MCF 10A (cell line): Measurements from ENCODE around the gene AFDN. TPM values are rescaled to one million over a fixed set of nuclear protein-coding genes. Genes with fewer than 3 reads are reported as not detected.

Source experiments
- BruUV-seq: library from RNA; stranded (reverse); fragments of 400-500 nt; replicated peaks from 2 replicates; lab custom pipeline; 2021; lab: Mats Ljungman, UMichigan
- CTCF ChIA-PET: fragments of 300-600 bp; sonication (Branson Sonifier 250); formaldehyde crosslinking; extraction: SDS; loops from one replicate; lab custom pipeline; 2021; ENCODE audit warnings: antibody characterized with exemption, inconsistent platforms; lab: Yijun Ruan, JAX
- POLR2A ChIA-PET: fragments of 300-600, 350-650 bp; sonication (Branson Sonifier 250); formaldehyde crosslinking; extraction: SDS; loops from one replicate; lab custom pipeline; 2020; ENCODE audit warnings: antibody characterized with exemption, inconsistent platforms; lab: Yijun Ruan, JAX
- DNase-seq: peaks from one replicate; pipeline ENCODE4 v3.0.0-alpha.2; 2018; ENCODE audit not compliant: unreplicated experiment
- H3K27ac Mint-ChIP-seq: one replicate; pipeline ENCODE4 v1.8.0; 2022; ENCODE audit warnings: mild to moderate bottlenecking, low read depth, mixed read lengths; ENCODE audit not compliant: unreplicated experiment
- H3K27me3 Mint-ChIP-seq: one replicate; pipeline ENCODE4 v1.8.0; 2022; ENCODE audit warnings: mixed read lengths; ENCODE audit not compliant: insufficient read depth, unreplicated experiment
- H3K36me3 Mint-ChIP-seq: one replicate; pipeline ENCODE4 v1.8.0; 2022; ENCODE audit warnings: mild to moderate bottlenecking, moderate library complexity, mixed read lengths; ENCODE audit not compliant: insufficient read depth, unreplicated experiment
- H3K4me1 Mint-ChIP-seq: one replicate; pipeline ENCODE4 v1.8.0; 2022; ENCODE audit warnings: mixed read lengths; ENCODE audit not compliant: insufficient read depth, unreplicated experiment
- H3K4me3 Mint-ChIP-seq: one replicate; pipeline ENCODE4 v1.8.0; 2022; ENCODE audit warnings: mild to moderate bottlenecking, moderate library complexity, mixed read lengths; ENCODE audit not compliant: unreplicated experiment
- H3K9me3 Mint-ChIP-seq: one replicate; pipeline ENCODE4 v1.8.0; 2022; ENCODE audit warnings: mixed read lengths; ENCODE audit not compliant: unreplicated experiment
- CTCF ChIP-seq: fragments of 200-600 bp; IDR thresholded peaks from one replicate; pipeline ENCODE4 v1.8.0; 2022; ENCODE audit warnings: antibody characterized with exemption, mild to moderate bottlenecking; ENCODE audit not compliant: unreplicated experiment
- intact Hi-C: fragments of 100-400 bp; cut with micrococcal nuclease; formaldehyde crosslinking; loops from 2 replicates; pipeline ENCODE4 v1.14.1; 2022
- total RNA-seq: library from RNA; stranded (reverse); gene quantifications from 2 replicates; pipeline ENCODE4 v1.2.3, GENCODE V29; 2022

The AFDN gene
- total RNA-seq, 1 experiment from 2014 or later: 115 TPM

- no TSS peak for BruUV-seq
- intact Hi-C loops: no loop called here
- no peaks in the 10 kb centered on the region for H3K36me3 Mint-ChIP-seq
- H3K9me3 Mint-ChIP-seq: no peaks in the 10 kb centered on the region
- no peaks in the 10 kb centered on the region for H3K4me1 Mint-ChIP-seq
- ChIA-PET CTCF (no interaction called here), POLR2A (no interaction called here)
- peaks cover 61% of the 10 kb centered on the region for H3K27me3 Mint-ChIP-seq
- H3K4me3 Mint-ChIP-seq: no peak overlapping the region
- no peak for TF ChIP-seq CTCF
- H3K27ac Mint-ChIP-seq: no peak overlapping the region
- no peak for DNase-seq
Observed at GRCh38 chr6:167800549-167800948, 26.2 kb upstream of the AFDN start.

- intact Hi-C loops: no loop called here
- CTCF ChIA-PET: no interaction called here
- Mint-ChIP-seq H3K9me3 (no peaks in the 10 kb centered on the region), H3K27ac (no peak overlapping the region), H3K4me1 (no peaks in the 10 kb centered on the region), H3K36me3 (no peaks in the 10 kb centered on the region), H3K4me3 (no peak overlapping the region), H3K27me3 (peaks cover 55% of the 10 kb centered on the region)
- POLR2A ChIA-PET: no interaction called here
- no peak for TF ChIP-seq CTCF
- BruUV-seq: no TSS peak
- DNase-seq: no peak
Observed at GRCh38 chr6:167801263-167801662, 25.4 kb upstream of the AFDN start.

GRCh38 chr6:167802339-167802738 lies 24.4 kb upstream of the AFDN start:
- DNase-seq: no peak
- no peak overlapping the region for H3K4me3 Mint-ChIP-seq
- H3K36me3 Mint-ChIP-seq: no peaks in the 10 kb centered on the region
- no peak for TF ChIP-seq CTCF
- H3K9me3 Mint-ChIP-seq: no peaks in the 10 kb centered on the region
- H3K4me1 Mint-ChIP-seq: no peaks in the 10 kb centered on the region
- H3K27me3 Mint-ChIP-seq: peaks cover 55% of the 10 kb centered on the region
- ChIA-PET CTCF (no interaction called here), POLR2A (no interaction called here)
- no TSS peak for BruUV-seq
- no peak overlapping the region for H3K27ac Mint-ChIP-seq
- intact Hi-C loops: no loop called here

- no TSS peak for BruUV-seq
- H3K9me3 Mint-ChIP-seq: no peaks in the 10 kb centered on the region
- H3K27ac Mint-ChIP-seq: no peak overlapping the region
- no peak for DNase-seq
- no peaks in the 10 kb centered on the region for H3K4me1 Mint-ChIP-seq
- H3K4me3 Mint-ChIP-seq: no peak overlapping the region
- no peak for TF ChIP-seq CTCF
- ChIA-PET POLR2A (no interaction called here), CTCF (interaction anchor here (0.6 kb wide), 1 partner anchor 8 kb away, joined by 3 read pairs; no protein-coding TSS in a partner anchor)
- intact Hi-C loops: no loop called here
- no peaks in the 10 kb centered on the region for H3K36me3 Mint-ChIP-seq
- H3K27me3 Mint-ChIP-seq: peaks cover 43% of the 10 kb centered on the region
Observed at GRCh38 chr6:167803816-167804215, 22.9 kb upstream of the AFDN start.
